Measurements from ENCODE around the gene SP9.

DNA sequence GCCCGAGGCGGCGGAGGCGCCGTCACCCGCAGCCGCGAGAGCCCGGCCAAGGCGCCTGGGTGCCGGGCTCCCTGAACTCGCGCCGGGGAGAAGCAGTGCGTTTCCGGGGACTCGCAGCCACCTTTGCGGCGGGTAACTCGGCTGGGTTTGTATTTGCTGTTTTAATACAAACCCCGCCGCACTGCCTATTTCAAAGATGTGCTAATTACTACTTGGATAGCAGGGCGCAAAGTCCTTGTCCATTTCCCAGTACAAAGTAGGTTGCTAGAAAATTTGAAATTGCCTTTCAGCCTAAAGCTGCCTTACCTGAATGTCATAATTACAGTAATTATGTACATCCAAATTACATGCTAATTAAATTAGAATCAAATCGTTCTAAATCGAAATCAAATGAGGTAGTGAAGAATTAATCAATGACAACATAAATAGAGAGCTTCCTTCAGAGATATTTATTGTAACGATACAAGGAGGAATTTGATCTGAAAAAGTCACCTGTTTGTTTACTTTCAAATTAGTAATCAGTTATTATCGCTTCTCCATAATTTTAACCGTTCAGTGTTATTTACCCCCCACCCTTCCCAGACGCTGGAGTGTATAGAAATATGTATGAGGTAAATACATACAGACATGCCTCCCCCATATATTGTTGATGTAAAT, 8.1 kb downstream of the SP9 start:
- TF ChIP-seq, protein P1, sequence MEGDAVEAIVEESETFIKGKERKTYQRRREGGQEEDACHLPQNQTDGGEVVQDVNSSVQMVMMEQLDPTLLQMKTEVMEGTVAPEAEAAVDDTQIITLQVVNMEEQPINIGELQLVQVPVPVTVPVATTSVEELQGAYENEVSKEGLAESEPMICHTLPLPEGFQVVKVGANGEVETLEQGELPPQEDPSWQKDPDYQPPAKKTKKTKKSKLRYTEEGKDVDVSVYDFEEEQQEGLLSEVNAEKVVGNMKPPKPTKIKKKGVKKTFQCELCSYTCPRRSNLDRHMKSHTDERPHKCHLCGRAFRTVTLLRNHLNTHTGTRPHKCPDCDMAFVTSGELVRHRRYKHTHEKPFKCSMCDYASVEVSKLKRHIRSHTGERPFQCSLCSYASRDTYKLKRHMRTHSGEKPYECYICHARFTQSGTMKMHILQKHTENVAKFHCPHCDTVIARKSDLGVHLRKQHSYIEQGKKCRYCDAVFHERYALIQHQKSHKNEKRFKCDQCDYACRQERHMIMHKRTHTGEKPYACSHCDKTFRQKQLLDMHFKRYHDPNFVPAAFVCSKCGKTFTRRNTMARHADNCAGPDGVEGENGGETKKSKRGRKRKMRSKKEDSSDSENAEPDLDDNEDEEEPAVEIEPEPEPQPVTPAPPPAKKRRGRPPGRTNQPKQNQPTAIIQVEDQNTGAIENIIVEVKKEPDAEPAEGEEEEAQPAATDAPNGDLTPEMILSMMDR (IDR thresholded peaks at IDR 0.05), result no peak
- TF ChIP-seq POLR2A (IDR thresholded peaks at IDR 0.05), result no peak
- TF ChIP-seq POLR2AphosphoS5 (IDR thresholded peaks at IDR 0.05; ENCODE audit: insufficient read depth in 1 of 2, low read depth in 1 of 2), result peak in 1 of 2 donors; percentile 15
